Measurements from ENCODE around the gene CENPU.

The CENPU gene

DNA sequence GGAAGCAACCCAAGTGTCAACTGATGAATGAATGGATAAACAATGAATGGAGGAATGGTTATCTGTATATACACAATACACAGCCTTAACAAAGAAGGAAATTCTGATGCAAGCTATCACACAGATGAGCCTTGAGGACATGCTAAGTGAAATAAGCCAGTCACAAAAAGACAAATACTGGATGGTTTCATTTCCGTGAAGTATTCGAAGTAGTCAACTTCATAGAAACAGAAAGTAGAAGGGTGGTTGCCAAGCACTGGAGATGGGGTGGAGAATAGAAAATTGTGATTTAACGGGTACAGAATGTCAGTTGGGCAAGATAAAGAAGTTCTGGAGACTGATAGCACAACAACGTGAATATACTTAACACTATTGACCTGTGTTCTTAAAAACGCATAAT, 28.2 kb downstream of the CENPU start:
- DNase-seq (ENCODE audit: low spot score): no peak

DNA sequence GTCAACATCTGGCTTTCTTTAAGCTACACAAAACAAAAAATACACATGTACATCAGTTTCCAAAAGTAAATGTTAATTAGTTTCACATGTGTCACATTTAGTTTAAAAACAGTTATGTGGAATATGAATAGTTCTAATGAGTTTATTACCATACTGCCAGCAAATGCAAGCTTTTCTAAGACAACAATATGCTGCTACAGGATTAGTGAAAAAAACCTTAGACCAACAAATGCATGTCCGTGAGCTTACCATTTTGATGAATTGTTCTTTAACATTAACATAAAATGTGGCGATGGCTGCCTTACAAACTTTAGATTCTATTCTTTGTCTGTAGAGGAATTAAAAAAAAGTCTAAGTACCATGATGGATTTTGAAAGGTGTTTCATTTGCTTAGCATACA, 31.8 kb downstream of the CENPU start:
- DNase-seq (ENCODE audit: low spot score): no peak

- DNase-seq (ENCODE audit: low spot score): no peak
Measured at GRCh38 chr4:184699941-184700340, 34.0 kb downstream of the CENPU start.

GRCh38 chr4:184697956-184698355, 35.9 kb downstream of the CENPU start:
- no peak for DNase-seq (ENCODE audit: low spot score)

- no peak for DNase-seq (ENCODE audit: low spot score)
Measured at GRCh38 chr4:184695178-184695896, 38.6 kb downstream of the CENPU start.

GRCh38 chr4:184694412-184694956, 39.4 kb downstream of the CENPU start:
- DNase-seq (ENCODE audit: low spot score): no peak

- no peak for DNase-seq (ENCODE audit: low spot score)
Measured at GRCh38 chr4:184693056-184693455, 40.8 kb downstream of the CENPU start.

DNA sequence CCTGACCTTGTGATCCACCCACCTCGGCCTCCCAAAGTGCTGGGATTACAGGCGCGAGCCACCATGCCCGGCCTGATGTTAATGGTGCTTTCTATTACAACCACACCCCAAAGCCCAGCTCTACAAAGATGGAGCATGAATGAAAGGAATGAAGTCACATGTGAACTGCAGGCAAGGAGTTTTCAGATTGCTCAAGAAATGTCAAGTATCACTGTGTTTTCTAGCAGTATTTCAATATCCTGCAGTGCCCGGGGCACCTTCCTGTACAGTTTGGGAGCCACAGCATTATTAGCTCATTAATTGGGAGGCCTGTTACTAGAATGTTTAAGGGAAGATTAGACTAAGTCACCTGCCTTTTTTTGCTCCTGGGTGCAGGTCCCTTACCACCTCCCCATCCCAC, 44.2 kb downstream of the CENPU start:
- DNase-seq (ENCODE audit: low spot score): no peak

DNA sequence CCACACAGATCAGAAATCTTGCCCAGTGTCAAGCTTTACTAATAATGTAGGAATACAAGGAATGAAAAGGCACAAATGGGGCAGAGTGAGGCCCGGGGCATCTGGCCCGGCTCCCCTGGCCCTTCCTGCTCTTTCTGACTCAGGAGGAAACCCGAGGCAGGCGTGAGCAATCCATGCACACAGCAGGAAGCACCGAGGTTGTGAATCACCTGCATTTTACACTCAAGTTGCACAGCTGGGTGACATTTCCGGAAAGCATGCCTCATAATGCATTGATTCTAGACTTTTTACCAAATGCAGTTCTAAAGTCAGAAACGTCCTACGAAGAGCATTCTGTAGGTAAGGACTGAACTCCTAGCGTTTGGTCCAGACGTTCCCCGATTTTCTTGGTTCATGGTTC, 45.4 kb downstream of the CENPU start:
- no peak for DNase-seq (ENCODE audit: low spot score)

DNA sequence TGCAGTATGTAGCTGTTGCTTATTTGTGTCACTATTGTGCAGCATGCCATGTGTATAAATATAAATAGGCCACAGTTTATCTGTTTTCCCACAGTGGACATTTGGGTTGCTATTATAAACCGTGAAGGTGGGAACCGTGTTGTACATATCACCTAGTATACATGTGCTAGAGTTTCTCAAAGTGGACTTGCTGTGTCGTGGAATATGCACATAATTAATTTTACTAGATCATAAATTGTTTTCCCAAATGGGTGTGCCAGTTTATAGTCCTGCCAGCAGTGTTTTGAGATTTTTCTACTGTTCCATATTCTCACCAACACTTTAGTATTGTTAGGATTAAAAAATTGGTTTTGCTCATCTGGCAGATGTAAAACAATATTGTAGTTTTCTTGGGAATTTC, 45.9 kb downstream of the CENPU start:
- no peak for DNase-seq (ENCODE audit: low spot score)

DNA sequence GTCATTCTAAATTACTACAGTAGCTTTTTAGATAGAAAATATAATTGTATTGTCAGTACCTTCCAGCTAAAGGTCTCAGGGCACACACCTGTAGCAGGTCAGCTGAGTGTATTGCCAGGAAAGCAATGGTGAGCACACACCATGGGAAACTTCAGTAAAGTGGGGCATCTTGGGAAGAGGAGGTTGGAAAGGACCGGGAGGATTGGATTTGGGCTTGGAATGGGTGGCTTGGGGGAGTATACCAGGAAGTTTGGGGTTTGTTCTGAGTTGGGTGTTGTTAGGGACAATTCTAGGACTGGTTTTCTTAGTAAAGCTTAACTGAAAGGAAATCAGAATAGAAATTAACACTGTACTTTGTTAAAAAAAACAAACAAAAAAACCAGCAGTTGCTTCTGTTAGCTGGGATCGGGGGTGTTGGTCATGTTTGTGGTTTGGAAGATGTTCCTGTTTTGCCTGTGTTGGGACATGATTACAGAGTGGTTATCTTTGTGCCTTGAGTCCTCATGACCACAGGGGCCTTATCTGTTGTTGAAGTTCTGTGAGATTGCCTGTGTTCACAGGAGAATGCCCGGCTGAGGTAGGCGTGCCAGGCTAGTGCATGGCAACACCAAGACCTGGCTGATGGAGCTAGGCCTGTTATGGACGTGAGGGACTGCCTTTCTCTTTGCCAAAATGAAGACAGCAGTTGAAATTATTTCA, 49.3 kb downstream of the CENPU start:
- no peak for DNase-seq (ENCODE audit: low spot score)

- DNase-seq (ENCODE audit: low spot score): no peak
Measured at GRCh38 chr4:184681916-184682315, 52.0 kb downstream of the CENPU start.

GRCh38 chr4:184680698-184681097, 53.2 kb downstream of the CENPU start:
- DNase-seq (ENCODE audit: low spot score): no peak

GRCh38 chr4:184675821-184676492, 57.9 kb downstream of the CENPU start:
- no peak for DNase-seq (ENCODE audit: low spot score)

GRCh38 chr4:184675018-184675417, 58.9 kb downstream of the CENPU start:
- no peak for DNase-seq (ENCODE audit: low spot score)

GRCh38 chr4:184674011-184674410, 59.9 kb downstream of the CENPU start:
- DNase-seq (ENCODE audit: low spot score): no peak

DNA sequence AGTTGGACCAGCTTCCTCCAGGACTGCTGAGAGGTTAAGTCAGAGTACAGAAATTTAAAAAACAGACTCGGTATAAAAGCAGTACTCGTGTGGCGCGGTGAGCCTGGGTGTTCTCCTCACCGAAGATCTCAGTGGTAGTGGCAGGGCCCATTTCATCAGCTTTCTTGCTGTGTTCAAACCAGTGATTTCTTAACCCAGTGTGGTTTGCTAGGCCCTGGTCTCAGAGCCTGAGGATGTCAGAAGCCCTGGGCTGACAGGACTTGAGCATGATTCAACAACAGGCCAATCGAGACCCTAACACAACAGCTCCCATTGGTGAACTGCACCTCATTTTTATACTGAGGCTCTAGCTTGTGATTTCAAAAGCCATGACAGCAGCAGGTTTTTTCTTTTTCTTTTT, 61.2 kb downstream of the CENPU start:
- no peak for DNase-seq (ENCODE audit: low spot score)

DNA sequence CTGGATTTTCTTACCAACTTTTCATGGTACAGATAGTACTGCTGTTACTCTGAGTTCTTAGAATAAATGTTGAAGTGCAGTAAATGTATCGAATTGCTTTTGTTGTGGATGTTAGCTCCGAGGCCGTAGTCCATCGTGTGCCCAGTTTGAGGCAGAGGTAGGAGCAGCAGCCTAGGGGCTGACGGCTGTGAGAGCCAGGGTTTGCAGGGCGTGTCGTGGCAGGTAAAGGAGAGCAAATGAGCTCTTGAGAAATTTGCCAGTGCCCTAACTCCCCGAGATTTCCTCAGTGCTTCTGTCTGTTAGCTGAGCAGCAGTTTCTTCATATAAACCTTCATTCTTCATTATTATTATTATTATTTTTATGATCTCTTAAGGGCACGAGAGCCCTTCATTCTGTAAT, 62.8 kb downstream of the CENPU start:
- DNase-seq (ENCODE audit: low spot score): no peak

- no peak for DNase-seq (ENCODE audit: low spot score)
Measured at GRCh38 chr4:184669251-184669650, 64.6 kb downstream of the CENPU start.

DNA sequence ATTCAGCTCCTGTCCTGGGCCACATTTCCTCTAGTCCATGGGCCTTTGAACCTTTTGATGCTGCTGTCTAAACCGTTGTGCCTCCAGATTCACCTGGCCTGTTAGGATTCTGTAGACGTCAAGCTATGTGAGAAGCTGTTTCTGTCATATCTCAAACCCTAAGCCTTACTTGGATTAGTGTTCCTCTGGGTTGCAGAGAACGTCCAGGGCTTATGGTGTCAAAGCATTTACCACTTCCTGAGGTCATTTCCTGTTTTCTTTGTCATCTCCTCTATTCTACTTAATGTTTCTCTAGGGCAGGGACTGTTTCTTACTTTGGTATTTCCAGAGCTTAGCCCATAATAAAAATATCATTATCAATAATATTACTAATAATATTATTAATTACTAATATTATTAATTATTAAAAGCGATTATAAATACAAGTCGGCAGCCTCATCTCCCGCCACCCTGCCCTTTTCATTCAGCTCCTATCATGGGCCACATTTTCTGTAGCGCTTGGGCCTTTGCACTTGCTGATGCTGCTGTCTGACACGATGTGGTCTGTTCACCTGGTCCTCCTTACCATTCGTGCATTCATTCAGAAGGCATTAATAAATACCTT, 65.3 kb downstream of the CENPU start:
- DNase-seq (ENCODE audit: low spot score): no peak

DNA sequence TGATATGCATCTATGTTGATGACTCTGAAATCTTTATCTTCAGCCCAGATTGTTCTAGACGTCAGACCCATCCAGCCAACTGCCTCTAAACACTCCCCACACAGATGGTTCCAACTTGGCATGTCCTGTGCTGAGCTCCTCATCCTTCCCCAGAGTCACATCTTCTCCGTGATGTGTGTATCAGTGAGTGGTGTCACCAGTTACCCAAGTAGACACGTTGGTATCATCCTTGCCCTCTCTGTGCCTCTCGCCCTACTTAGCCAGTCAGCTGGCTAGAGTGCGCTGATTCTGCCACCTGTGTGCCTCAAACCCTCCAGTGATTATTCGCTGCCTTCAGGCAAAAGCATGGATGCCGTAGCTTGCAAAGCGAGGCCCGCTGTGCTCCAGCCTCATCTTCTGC, 65.8 kb downstream of the CENPU start:
- no peak for DNase-seq (ENCODE audit: low spot score)

DNA sequence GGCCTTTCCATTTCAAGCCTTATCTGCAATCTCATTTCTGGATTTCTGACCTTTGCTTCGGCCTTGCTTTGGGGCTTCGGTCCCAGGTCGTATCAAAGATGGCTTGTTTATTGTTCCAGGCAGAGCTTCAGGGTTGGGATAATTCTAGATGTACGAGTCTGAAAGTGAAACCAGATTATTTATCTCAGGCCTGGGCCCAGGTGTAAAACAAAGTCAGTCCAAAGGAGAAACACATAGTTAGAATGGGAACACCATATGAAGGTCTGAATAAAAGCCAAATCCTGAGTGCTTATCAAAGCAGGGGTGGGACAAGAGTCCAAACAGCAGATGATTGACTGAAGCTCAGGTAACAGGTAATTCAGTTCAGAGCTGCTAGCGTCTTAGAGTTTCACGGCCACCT, 67.2 kb downstream of the CENPU start:
- DNase-seq (ENCODE audit: low spot score): no peak

All from NAMALWA (cell line).